ENCODE measurements around the gene ELP1.
"Not testable (repeated sequence)": the region's sequence is repeated elsewhere in the genome, so short reads cannot be mapped to it uniquely, and the experiment has no call there.

ELP1 gene

DNA sequence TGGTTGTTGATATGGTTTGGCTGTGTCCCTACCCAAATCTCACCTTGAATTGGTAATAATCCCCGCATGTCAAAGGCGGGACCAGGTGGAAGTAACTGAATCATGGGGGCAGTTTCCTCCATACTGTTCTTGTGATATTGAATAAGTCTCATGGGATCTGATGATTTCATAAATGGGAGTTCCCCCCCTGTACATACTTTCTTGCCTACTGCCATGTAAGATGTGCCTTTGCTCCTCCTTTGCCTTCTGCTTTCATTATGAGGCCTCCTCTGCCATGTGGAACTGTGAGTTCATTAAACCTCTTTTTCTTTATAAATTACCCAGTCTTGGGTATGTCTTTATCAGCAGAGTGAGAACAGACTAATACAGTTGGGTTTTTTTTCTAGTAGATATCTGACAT, 37.5 kb upstream of the ELP1 start:
- H3K27me3 ChIP-seq (replicated peaks in 2 of 5; ENCODE audit: control insufficient read depth in 4 of 5, insufficient read depth in 5 of 5, low read length in 4 of 5); H3K4me1 ChIP-seq (ENCODE audit: control extremely low read depth in 1 of 4, control insufficient read depth in 4 of 4, insufficient read depth in 4 of 4, low read length in 3 of 4); POLR2A ChIA-PET; H3K9me3 ChIP-seq (ENCODE audit: control extremely low read depth in 1 of 5, control insufficient read depth in 4 of 5, insufficient read depth in 2 of 5, low read depth in 1 of 5, low read length in 4 of 5); H3K27ac ChIP-seq (ENCODE audit: insufficient read depth in 1 of 2, low read depth in 1 of 2, low read length in 2 of 2, poor library complexity in 1 of 2, severe bottlenecking in 2 of 2); H3K4me3 ChIP-seq (ENCODE audit: control insufficient read depth in 1 of 7, extremely low read depth in 1 of 7, insufficient read depth in 4 of 7, low read depth in 2 of 7, low read length in 6 of 7): not testable (repeated sequence)
- CTCF ChIA-PET = interaction anchor here (0.9 kb wide), 1 partner anchor 21 kb away, joined by 3 read pairs; no protein-coding TSS in a partner anchor
- peak in 1 of 3 donors; percentile 12 for DNase-seq
- no CpG with 5 or more reads among the region's 2 CpGs for WGBS (ENCODE audit: insufficient coverage)
- peaks cover 0 to 17% (median 1%) of the 10 kb centered on the region in 4 experiments for H3K36me3 ChIP-seq (ENCODE audit: control insufficient read depth in 4 of 4, insufficient read depth in 4 of 4, low read length in 3 of 4)

GRCh38 chr9:108967916-108968315, 34.0 kb upstream of the ELP1 start:
- Histone ChIP-seq H3K4me3 (ENCODE audit: control insufficient read depth in 1 of 7, extremely low read depth in 1 of 7, insufficient read depth in 4 of 7, low read depth in 2 of 7, low read length in 6 of 7) (no peak overlapping the region), H3K9me3 (ENCODE audit: control extremely low read depth in 1 of 5, control insufficient read depth in 4 of 5, insufficient read depth in 2 of 5, low read depth in 1 of 5, low read length in 4 of 5) (peaks cover 0 to 6% (median 3%) of the 10 kb centered on the region in 5 experiments), H3K27me3 (replicated peaks in 2 of 5; ENCODE audit: control insufficient read depth in 4 of 5, insufficient read depth in 5 of 5, low read length in 4 of 5) (no peaks in the 10 kb centered on the region), H3K4me1 (ENCODE audit: control extremely low read depth in 1 of 4, control insufficient read depth in 4 of 4, insufficient read depth in 4 of 4, low read length in 3 of 4) (no peaks in the 10 kb centered on the region), H3K36me3 (ENCODE audit: control insufficient read depth in 4 of 4, insufficient read depth in 4 of 4, low read length in 3 of 4) (peaks cover 0 to 29% (median 1%) of the 10 kb centered on the region in 4 experiments), H3K27ac (ENCODE audit: insufficient read depth in 1 of 2, low read depth in 1 of 2, low read length in 2 of 2, poor library complexity in 1 of 2, severe bottlenecking in 2 of 2) (no peak overlapping the region)
- no peak for DNase-seq
- POLR2A ChIA-PET = no interaction called here
- CTCF ChIA-PET = interaction anchor here (0.6 to 2.0 kb wide), 2 partner anchors 14 to 28 kb away, joined by 3 to 10 read pairs; no protein-coding TSS in a partner anchor

GRCh38 chr9:108963459-108964143, 29.7 kb upstream of the ELP1 start:
- ChIA-PET POLR2A (interaction anchor here (1.2 kb wide), 1 partner anchor 9 kb away, joined by 3 read pairs; no protein-coding TSS in a partner anchor), CTCF (interaction anchor here (0.8 to 3.8 kb wide), 2 partner anchors 9 kb away, joined by 3 to 13 read pairs; no protein-coding TSS in a partner anchor)
- Histone ChIP-seq H3K9me3 (ENCODE audit: control extremely low read depth in 1 of 5, control insufficient read depth in 4 of 5, insufficient read depth in 2 of 5, low read depth in 1 of 5, low read length in 4 of 5) (no peaks in the 10 kb centered on the region), H3K4me1 (ENCODE audit: control extremely low read depth in 1 of 4, control insufficient read depth in 4 of 4, insufficient read depth in 4 of 4, low read length in 3 of 4) (no peaks in the 10 kb centered on the region), H3K4me3 (ENCODE audit: control insufficient read depth in 1 of 7, extremely low read depth in 1 of 7, insufficient read depth in 4 of 7, low read depth in 2 of 7, low read length in 6 of 7) (no peak overlapping the region), H3K27ac (ENCODE audit: insufficient read depth in 1 of 2, low read depth in 1 of 2, low read length in 2 of 2, poor library complexity in 1 of 2, severe bottlenecking in 2 of 2) (no peak overlapping the region), H3K27me3 (replicated peaks in 2 of 5; ENCODE audit: control insufficient read depth in 4 of 5, insufficient read depth in 5 of 5, low read length in 4 of 5) (no peaks in the 10 kb centered on the region), H3K36me3 (ENCODE audit: control insufficient read depth in 4 of 4, insufficient read depth in 4 of 4, low read length in 3 of 4) (peaks cover 0 to 18% (median 0%) of the 10 kb centered on the region in 4 experiments)
- 95% methylated on average over 4 of the region's 4 CpGs for WGBS (ENCODE audit: insufficient coverage)
- DNase-seq = no peak

GRCh38 chr9:108961151-108961550, 27.2 kb upstream of the ELP1 start:
- ChIA-PET CTCF (interaction anchor here (3.8 kb wide), 1 partner anchor 7 kb away, joined by 13 read pairs; no protein-coding TSS in a partner anchor), POLR2A (no interaction called here)
- no peak overlapping the region for H3K4me3 ChIP-seq (ENCODE audit: control insufficient read depth in 1 of 7, extremely low read depth in 1 of 7, insufficient read depth in 4 of 7, low read depth in 2 of 7, low read length in 6 of 7)
- no CpG with 5 or more reads among the region's 2 CpGs for WGBS (ENCODE audit: insufficient coverage)
- no peak for DNase-seq
- no peak overlapping the region for H3K27ac ChIP-seq (ENCODE audit: insufficient read depth in 1 of 2, low read depth in 1 of 2, low read length in 2 of 2, poor library complexity in 1 of 2, severe bottlenecking in 2 of 2)
- H3K27me3 ChIP-seq (replicated peaks in 2 of 5; ENCODE audit: control insufficient read depth in 4 of 5, insufficient read depth in 5 of 5, low read length in 4 of 5) = no peaks in the 10 kb centered on the region
- no peaks in the 10 kb centered on the region for H3K4me1 ChIP-seq (ENCODE audit: control extremely low read depth in 1 of 4, control insufficient read depth in 4 of 4, insufficient read depth in 4 of 4, low read length in 3 of 4)
- H3K9me3 ChIP-seq (ENCODE audit: control extremely low read depth in 1 of 5, control insufficient read depth in 4 of 5, insufficient read depth in 2 of 5, low read depth in 1 of 5, low read length in 4 of 5) = no peaks in the 10 kb centered on the region
- peaks cover 0 to 13% (median 0%) of the 10 kb centered on the region in 4 experiments for H3K36me3 ChIP-seq (ENCODE audit: control insufficient read depth in 4 of 4, insufficient read depth in 4 of 4, low read length in 3 of 4)

DNA sequence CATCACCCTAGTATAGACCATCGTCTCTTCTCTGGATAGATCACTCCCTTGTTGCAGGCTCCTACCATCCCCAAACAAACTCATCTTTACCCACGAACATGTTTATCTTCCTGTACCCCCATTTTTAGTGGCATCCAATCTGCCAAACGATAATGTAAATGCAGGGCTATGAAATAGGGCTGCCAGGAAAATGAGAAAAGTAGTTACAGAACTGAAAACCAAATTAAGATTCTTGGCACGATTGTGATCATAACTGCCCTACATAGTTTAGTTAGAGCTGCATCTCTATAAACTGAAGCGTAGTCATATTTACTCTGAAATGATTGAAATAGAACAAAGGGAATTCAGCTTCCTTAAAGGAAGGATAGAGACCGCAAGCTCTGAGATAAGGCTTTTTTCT, 26.4 kb upstream of the ELP1 start:
- H3K27ac ChIP-seq (ENCODE audit: insufficient read depth in 1 of 2, low read depth in 1 of 2, low read length in 2 of 2, poor library complexity in 1 of 2, severe bottlenecking in 2 of 2) = no peak overlapping the region
- 50% methylated on average over 2 of the region's 6 CpGs for WGBS (ENCODE audit: insufficient coverage)

GRCh38 chr9:108956631-108957026, 22.7 kb upstream of the ELP1 start:
- Histone ChIP-seq H3K27ac (ENCODE audit: insufficient read depth in 1 of 2, low read depth in 1 of 2, low read length in 2 of 2, poor library complexity in 1 of 2, severe bottlenecking in 2 of 2) (no peak overlapping the region), H3K4me3 (ENCODE audit: control insufficient read depth in 1 of 7, extremely low read depth in 1 of 7, insufficient read depth in 4 of 7, low read depth in 2 of 7, low read length in 6 of 7) (no peak overlapping the region), H3K27me3 (replicated peaks in 2 of 5; ENCODE audit: control insufficient read depth in 4 of 5, insufficient read depth in 5 of 5, low read length in 4 of 5) (no peaks in the 10 kb centered on the region), H3K4me1 (ENCODE audit: control extremely low read depth in 1 of 4, control insufficient read depth in 4 of 4, insufficient read depth in 4 of 4, low read length in 3 of 4) (peaks cover 0 to 4% (median 0%) of the 10 kb centered on the region in 4 experiments), H3K9me3 (ENCODE audit: control extremely low read depth in 1 of 5, control insufficient read depth in 4 of 5, insufficient read depth in 2 of 5, low read depth in 1 of 5, low read length in 4 of 5) (no peaks in the 10 kb centered on the region), H3K36me3 (ENCODE audit: control insufficient read depth in 4 of 4, insufficient read depth in 4 of 4, low read length in 3 of 4) (no peaks in the 10 kb centered on the region)
- ChIA-PET POLR2A (no interaction called here), CTCF (no interaction called here)
- no peak for DNase-seq

More for the DNA sequence above, 26.4 kb upstream of the ELP1 start:
- no peak overlapping the region for H3K4me3 ChIP-seq (ENCODE audit: control insufficient read depth in 1 of 7, extremely low read depth in 1 of 7, insufficient read depth in 4 of 7, low read depth in 2 of 7, low read length in 6 of 7)
- ChIA-PET POLR2A (no interaction called here), CTCF (interaction anchor here (0.6 kb wide), 1 partner anchor 16 kb away, joined by 3 read pairs; no protein-coding TSS in a partner anchor)
- H3K9me3 ChIP-seq (ENCODE audit: control extremely low read depth in 1 of 5, control insufficient read depth in 4 of 5, insufficient read depth in 2 of 5, low read depth in 1 of 5, low read length in 4 of 5) = no peaks in the 10 kb centered on the region
- no peak for DNase-seq
- no peaks in the 10 kb centered on the region for H3K27me3 ChIP-seq (replicated peaks in 2 of 5; ENCODE audit: control insufficient read depth in 4 of 5, insufficient read depth in 5 of 5, low read length in 4 of 5)
- peaks cover 0 to 8% (median 0%) of the 10 kb centered on the region in 4 experiments for H3K36me3 ChIP-seq (ENCODE audit: control insufficient read depth in 4 of 4, insufficient read depth in 4 of 4, low read length in 3 of 4)
- no peaks in the 10 kb centered on the region for H3K4me1 ChIP-seq (ENCODE audit: control extremely low read depth in 1 of 4, control insufficient read depth in 4 of 4, insufficient read depth in 4 of 4, low read length in 3 of 4)

- WGBS (ENCODE audit: insufficient coverage) = no CpG with 5 or more reads among the region's 4 CpGs
- H3K27ac ChIP-seq (ENCODE audit: insufficient read depth in 1 of 2, low read depth in 1 of 2, low read length in 2 of 2, poor library complexity in 1 of 2, severe bottlenecking in 2 of 2) = no peak overlapping the region
These were observed 22.2 kb upstream of the ELP1 start for GRCh38 chr9:108956022-108956630.

More at GRCh38 chr9:108956022-108956630, 22.2 kb upstream of the ELP1 start:
- ChIA-PET POLR2A (no interaction called here), CTCF (interaction anchor here (3.2 kb wide), 1 partner anchor 7 kb away, joined by 13 read pairs; no protein-coding TSS in a partner anchor)
- Histone ChIP-seq H3K27me3 (replicated peaks in 2 of 5; ENCODE audit: control insufficient read depth in 4 of 5, insufficient read depth in 5 of 5, low read length in 4 of 5) (no peaks in the 10 kb centered on the region), H3K4me3 (ENCODE audit: control insufficient read depth in 1 of 7, extremely low read depth in 1 of 7, insufficient read depth in 4 of 7, low read depth in 2 of 7, low read length in 6 of 7) (no peak overlapping the region), H3K36me3 (ENCODE audit: control insufficient read depth in 4 of 4, insufficient read depth in 4 of 4, low read length in 3 of 4) (peaks cover 0 to 3% (median 0%) of the 10 kb centered on the region in 4 experiments), H3K9me3 (ENCODE audit: control extremely low read depth in 1 of 5, control insufficient read depth in 4 of 5, insufficient read depth in 2 of 5, low read depth in 1 of 5, low read length in 4 of 5) (no peaks in the 10 kb centered on the region), H3K4me1 (ENCODE audit: control extremely low read depth in 1 of 4, control insufficient read depth in 4 of 4, insufficient read depth in 4 of 4, low read length in 3 of 4) (peaks cover 0 to 4% (median 0%) of the 10 kb centered on the region in 4 experiments)
- no peak for DNase-seq

Measured in common myeloid progenitor, CD34-positive (primary cell).